HG02981 (cell line): Measurements from ENCODE around the gene BCL11A.

ENCODE experiments used
- ATAC-seq: cut with Tn5 transposase; IDR thresholded peaks from one replicate; pipeline ENCODE4 v1.9.1; 2021; ENCODE audit warnings: mild to moderate bottlenecking, moderate library complexity; ENCODE audit not compliant: unreplicated experiment

The BCL11A gene

DNA sequence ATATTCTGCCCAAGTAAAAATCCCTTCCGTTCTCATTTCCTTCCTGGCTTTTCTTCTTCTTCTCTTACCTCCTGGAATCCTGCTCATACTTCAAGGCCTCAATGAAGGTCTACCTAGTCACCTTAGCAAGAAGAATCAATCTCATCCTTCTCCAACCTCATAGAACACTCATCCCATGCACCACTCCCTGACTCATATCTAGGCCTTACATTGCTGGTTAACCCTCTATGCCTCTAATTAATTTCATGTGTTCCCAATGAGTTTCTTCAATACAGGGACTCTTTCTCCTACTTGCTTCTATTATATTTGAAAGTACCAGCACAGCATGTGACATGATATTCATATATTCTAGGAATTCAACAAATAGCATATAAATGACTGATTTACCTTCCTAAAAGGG lies 63.0 kb downstream of the BCL11A start:
- no peak for ATAC-seq

GRCh38 chr2:60489289-60489688 lies 64.2 kb downstream of the BCL11A start:
- no peak for ATAC-seq

DNA sequence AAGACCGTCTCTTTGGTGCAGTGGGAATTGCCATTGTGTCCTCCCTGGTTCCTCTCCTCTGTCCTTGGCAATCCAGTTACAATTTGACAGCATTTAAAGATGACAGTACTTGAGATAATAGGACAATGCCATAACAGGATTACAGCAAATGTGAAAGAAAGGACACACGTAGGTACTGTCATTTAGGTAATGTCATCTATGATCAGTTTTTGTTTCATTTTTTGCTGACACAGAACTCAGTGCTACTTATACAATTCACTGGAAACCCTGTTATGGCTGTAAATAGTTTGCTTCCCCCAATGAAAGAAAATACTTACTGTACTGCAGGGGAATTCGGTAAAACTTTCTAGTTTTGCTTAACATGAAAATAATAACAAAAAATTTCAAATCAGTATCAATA lies 65.2 kb downstream of the BCL11A start:
- peak; percentile 59 for ATAC-seq

DNA sequence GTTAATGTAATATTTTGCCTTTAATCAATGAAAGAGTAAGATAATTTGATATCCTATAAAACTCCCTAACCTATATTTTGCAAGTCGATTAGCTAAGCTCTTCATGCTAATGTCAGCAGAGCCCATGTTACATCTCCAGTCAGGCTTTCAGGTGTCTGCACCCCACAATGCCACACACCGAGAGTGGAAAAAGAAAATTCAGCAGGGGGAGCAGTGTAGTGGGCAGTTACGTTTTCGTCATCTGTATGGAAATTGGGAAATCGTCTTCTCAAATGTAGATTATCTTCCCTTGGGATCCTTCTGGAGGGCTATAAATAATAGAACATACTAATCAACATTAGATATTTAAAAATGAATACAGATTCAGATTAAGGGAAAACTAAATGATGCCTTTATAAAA lies 66.3 kb downstream of the BCL11A start:
- ATAC-seq, result no peak

DNA sequence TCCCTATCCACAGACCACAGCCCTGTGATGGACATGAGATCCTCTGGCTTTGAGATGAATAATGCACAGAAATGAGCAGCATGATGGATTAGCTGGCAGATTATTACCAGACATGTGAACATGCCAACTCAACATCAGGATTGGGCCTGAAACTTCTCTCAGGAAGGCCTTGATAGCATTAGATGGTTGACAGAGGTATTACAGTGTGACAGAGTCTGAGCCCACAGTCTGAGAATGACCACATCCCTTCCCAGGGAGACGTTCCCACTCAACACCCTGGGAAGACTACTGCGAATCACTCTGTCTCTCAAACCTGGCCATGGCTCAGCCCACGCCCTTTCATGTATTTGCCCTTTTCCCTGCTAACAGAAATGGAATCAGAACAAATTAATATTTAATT lies 66.9 kb downstream of the BCL11A start:
- ATAC-seq, result no peak

DNA sequence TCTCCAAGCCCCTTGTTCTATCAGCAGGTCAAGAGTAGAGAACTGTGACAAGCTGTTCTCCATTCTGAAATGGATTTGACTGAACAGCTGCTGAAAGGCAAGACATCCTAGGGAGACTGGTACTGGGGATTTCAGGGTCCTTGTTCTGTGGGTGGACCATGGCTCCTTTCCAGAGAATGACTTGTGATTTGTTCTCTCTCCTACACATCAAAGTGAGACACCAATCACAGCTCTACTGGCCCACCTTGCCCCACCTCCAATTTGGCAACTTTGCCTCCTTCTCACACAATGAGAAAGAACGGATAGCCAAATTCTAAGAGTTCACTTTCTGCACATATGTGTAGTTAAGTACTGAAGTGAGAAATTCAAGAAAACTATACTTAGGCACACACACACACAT lies 67.4 kb downstream of the BCL11A start:
- no peak for ATAC-seq

DNA sequence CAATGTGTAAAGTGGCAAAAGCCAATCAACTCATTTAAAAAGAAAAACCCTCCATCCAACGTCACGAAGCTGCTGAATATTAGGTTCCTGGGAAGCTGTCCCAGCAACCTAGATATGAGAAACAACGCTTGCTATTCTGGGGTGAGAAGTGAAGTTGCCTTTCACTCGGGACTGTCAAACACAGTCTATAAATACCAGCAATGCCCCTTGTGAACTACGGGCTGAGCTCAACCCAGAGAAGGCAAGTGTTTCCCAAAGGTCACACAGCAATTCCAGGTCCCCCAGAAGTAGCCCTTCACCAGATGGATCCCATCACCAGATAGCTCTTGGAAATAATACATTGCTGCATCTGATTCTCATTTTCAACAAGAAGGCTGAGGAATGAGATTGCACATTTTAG lies 67.9 kb downstream of the BCL11A start:
- ATAC-seq, result no peak

- no peak for ATAC-seq
These were observed 68.4 kb downstream of the BCL11A start for GRCh38 chr2:60485055-60485454.

GRCh38 chr2:60484133-60484645 lies 69.3 kb downstream of the BCL11A start:
- ATAC-seq, result no peak

- no peak for ATAC-seq
These were observed 70.1 kb downstream of the BCL11A start for GRCh38 chr2:60483401-60483800.

GRCh38 chr2:60482222-60482621 lies 71.2 kb downstream of the BCL11A start:
- ATAC-seq, result no peak

- ATAC-seq, result no peak
These were observed 72.2 kb downstream of the BCL11A start for GRCh38 chr2:60481257-60481656.

DNA sequence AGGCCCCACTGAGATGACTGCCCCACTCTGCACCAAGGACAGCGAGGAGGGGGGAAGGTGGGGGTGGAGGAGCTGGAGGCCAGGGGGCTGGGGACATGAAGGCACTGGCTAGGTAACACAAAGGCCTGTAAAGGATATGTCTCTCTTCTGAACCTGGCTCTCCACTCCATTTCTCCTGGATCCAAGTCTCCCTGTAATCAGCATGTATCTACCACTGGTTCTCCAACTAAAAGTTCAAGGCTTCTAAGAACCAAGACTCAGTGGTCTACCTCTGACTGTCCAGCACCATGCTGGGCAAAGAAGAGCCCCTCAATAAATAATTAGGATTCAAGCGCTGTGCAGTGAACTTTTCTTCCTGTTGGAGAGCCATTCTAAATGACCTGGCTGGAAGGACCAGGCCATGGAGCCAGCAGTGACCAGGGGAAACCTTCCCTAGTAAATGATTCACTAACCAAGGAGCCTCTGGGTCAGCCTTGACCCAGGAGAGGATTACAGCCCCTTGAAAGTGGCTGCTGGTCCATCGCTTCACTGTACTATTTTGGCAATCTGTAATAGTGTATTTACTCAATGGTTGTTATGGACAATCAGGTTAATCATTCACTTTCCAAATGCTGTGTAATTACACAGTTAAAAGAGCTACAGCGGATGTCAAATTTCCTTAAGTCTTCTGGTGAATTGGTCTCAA lies 73.2 kb downstream of the BCL11A start:
- ATAC-seq, result peak; percentile 40

DNA sequence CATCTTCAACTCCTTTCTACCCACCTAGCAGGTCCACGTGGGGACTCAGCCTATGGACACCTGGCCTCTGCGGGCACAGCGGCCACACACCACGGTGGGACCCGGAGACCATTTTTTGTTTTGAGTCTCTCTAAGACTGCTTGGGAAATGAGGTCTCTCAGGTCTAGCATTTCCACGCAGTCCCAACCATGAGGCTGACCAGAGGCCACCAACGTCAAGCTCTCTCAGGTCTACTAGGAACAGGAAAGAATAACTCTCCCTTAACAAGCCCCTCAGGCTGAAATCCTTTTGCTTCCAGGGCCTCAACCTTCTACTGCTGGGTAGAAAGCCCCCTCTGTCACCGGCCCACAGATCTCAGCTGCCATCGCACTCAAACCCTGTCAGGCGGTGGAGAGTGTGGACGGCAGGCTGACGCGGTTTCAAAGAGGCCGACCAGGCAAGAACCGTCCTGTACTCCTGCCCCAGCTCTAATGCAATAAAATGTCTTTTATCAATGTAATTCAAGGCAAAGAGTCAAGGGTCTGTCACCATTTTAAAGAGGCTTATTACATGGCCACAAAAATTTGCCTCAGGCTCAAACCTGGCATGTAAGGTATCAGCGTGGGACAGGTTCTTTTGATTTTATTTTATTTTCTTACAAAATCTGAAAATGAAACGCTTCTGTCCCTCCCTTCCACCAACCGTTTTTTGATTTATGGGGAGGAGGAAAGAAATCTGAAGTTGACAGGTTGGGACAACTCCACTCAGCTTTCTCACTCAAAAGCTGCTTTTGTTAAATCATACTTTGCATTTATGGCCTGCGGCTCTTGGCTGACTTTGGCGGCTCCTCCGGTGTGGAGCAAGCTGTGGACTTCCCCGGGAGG lies 74.0 kb downstream of the BCL11A start:
- no peak for ATAC-seq

GRCh38 chr2:60478660-60479059 lies 74.8 kb downstream of the BCL11A start:
- ATAC-seq, result no peak

- no peak for ATAC-seq
These were observed 77.1 kb downstream of the BCL11A start for GRCh38 chr2:60476206-60476954.

DNA sequence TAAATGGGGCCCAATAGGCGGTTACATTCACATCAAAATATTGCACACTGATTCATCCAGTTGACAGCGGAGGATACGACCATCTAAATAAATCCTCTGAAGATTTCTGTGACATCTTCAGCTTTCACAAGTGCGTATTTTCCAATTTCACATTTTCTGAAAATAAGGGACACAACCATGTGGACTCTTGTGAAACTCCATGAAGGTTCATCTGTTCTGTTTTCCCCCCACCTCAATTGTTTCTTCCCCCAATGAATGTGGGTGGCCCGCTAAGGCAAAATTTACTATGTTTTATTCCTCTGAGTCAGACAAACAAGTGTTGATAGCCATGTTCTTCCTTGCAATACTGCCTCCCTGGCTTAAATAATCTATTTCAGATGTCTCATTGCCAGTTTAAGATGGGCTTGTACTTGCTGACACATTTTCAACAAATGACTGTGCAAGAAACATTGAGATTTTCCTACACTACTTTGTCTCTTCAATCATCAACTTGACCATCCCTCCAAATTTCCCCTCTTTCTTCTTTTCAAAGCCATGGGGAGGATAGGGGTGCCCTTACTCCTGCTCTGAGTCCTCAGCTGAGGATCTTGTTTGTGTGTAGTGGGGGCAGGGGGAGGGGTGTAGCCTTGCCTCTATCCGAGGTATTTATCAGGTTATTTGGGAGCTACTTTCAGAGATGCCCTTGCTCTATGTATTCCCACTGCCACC lies 78.2 kb downstream of the BCL11A start:
- no peak for ATAC-seq

- no peak for ATAC-seq
These were observed 79.2 kb downstream of the BCL11A start for GRCh38 chr2:60474301-60474700.

- ATAC-seq, result no peak
These were observed 79.9 kb downstream of the BCL11A start for GRCh38 chr2:60473546-60473945.

DNA sequence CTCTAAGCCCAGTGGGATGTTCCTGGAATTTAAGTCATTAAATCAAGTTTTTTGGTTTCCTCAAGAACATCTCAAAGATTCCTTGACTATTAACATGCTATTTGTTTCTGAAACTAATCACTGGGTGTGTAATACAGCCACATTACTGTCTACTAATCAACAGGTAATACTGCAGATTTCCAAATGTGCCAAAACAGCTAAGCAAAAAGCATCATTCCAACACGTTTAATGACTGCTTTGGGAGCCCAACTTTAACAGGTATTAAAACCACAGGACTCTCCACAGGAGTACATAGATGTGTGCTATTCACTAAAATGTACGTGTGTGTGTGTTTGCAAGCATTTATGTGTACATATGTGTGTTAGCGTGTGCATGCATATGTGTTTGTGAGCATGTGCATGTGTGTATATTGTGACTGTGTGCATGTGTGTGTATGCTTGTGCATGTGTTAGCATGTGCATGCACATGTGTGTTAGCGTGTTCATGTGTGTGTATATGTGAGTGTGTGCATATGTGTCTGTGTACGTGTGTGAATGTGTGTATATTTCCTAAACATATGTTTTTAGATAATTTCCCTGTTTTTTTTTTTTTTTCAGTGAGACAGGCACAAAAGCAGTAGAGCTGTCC lies 80.7 kb downstream of the BCL11A start:
- ATAC-seq, result no peak
